Activated naive CD4-positive, alpha-beta T cell treated with anti-CD3 and anti-CD28 coated beads for 36 hours (primary cell): Measurements from ENCODE around the gene GSTO2. TPM values are rescaled to one million over a fixed set of nuclear protein-coding genes. Genes with fewer than 3 reads are reported as not detected.
A peak's percentile ranks its signal among the peaks of the same experiment; 100 is the strongest.

ENCODE experiments used
- CTCF ChIA-PET: fragments of 350-600 bp; sonication (Branson Sonifier 250); formaldehyde crosslinking; loops from one replicate; lab custom pipeline; 2021; ENCODE audit warnings: antibody characterized with exemption; lab: Charles Lee
- DNase-seq: peaks from one replicate; pipeline ENCODE4 v3.0.0-alpha.2; 2020
- H3K27ac Mint-ChIP-seq: one replicate; pipeline ENCODE4 v1.8.0; 2021; ENCODE audit warnings: mild to moderate bottlenecking, mixed read lengths
- H3K27me3 Mint-ChIP-seq: one replicate; pipeline ENCODE4 v1.8.0; 2021; ENCODE audit warnings: low read depth, mixed read lengths
- H3K36me3 Mint-ChIP-seq: one replicate; pipeline ENCODE4 v1.8.0; 2021; ENCODE audit warnings: low read depth, mixed read lengths
- H3K4me1 Mint-ChIP-seq: one replicate; pipeline ENCODE4 v1.8.0; 2021; ENCODE audit warnings: low read depth, mixed read lengths
- H3K4me3 Mint-ChIP-seq: one replicate; pipeline ENCODE4 v1.8.0; 2021; ENCODE audit warnings: mild to moderate bottlenecking, moderate library complexity, mixed read lengths
- H3K9me3 Mint-ChIP-seq: one replicate; pipeline ENCODE4 v1.8.0; 2021; ENCODE audit warnings: mixed read lengths
- intact Hi-C: fragments of 100-400 bp; cut with micrococcal nuclease; formaldehyde crosslinking; loops from one replicate; pipeline ENCODE4 v1.15.1; 2023
- microRNA-seq: library from miRNA; unstranded; fragments of <30 nt; microRNA quantifications from one replicate; pipeline ENCODE4 v1.2.0, GENCODE V29; 2022; ENCODE audit warnings: borderline microRNAs expressed, borderline replicate concordance
- total RNA-seq, 2 experiments: library from RNA; stranded (reverse); gene quantifications; one replicate each; pipeline ENCODE4 v1.2.3, GENCODE V29; 2021

GSTO2 gene
- total RNA-seq, 2 experiments from 2014 or later = 3.0 to 3.6 TPM

DNA sequence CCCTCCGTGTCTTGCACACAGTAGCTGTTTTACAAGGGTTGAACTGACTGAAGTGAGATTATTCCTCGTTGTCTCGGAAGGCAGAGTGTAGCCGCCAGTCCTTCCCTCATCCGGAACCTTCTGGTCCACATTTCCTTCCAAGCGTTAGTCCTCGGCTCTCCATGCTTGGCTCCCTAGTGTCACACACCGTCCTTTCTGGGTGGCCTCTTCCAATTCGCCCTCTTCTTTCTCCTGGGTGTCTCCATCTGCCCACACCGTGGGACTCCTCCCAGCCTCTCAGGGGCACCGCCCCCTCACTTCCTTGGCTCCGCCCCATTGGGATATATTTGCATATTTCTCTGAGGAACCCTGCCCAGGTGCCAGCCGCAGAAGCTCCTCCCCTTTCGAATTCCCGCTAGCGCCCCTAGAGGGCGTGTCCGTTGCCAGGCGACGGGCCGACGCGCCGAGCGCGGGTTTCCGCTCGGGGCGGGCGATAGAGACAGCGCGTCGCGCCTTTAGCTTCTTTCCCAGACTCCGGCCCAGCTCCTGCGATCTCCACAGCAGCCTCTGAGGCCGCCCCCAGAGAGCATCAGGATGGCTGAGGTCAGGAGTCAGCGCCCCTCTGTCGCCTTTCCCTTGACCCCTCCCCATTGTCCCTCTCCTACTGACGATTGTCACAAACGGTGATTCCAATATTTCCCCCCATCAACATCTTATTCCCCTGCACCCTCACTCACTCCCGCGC lies 84.5 kb downstream of the GSTO2 start, which contains the start of gene CFAP58:
CFAP58 (plus strand) TSS at position 509 of the 724 bp plus-strand sequence; CDS start at position 574, 65 bp downstream.
- intact Hi-C loops = loop anchor here (1.0 to 5.0 kb wide), 4 partner anchors 84 to 436 kb away; partner anchors contain the start of genes GSTO2, SFR1 and STN1
- no peaks in the 10 kb centered on the region for H3K4me1 Mint-ChIP-seq
- H3K4me3 Mint-ChIP-seq = peak within 1 kb of the TSS; percentile 5
- H3K36me3 Mint-ChIP-seq = no peaks in the 10 kb centered on the region
- H3K27ac Mint-ChIP-seq = peak within 1 kb of the TSS; percentile 8
- peak; percentile 94 for DNase-seq
- CTCF ChIA-PET = interaction anchor here (0.7 to 3.1 kb wide), 19 partner anchors 10 to 266 kb away, joined by 3 to 27 read pairs (median 4); no protein-coding TSS in a partner anchor
- H3K27me3 Mint-ChIP-seq = no peaks in the 10 kb centered on the region
- H3K9me3 Mint-ChIP-seq = no peaks in the 10 kb centered on the region

Small RNA genes lying within 50 kb of the gene (microRNA-seq; reads per million reads assigned to microRNA genes)
- gene MIR4482 = not detected

Other genes with a start within 250 kb of the GSTO2 start
- not detected for gene COL17A1, start 183.3 kb upstream of the GSTO2 start, total RNA-seq
- gene SFR1, start 147.0 kb upstream of the GSTO2 start, total RNA-seq = 10 to 100 TPM; 17.0 to 18.5 TPM
- not detected for gene CFAP43, start 36.8 kb upstream of the GSTO2 start, total RNA-seq
- gene GSTO1, start 14.3 kb upstream of the GSTO2 start, total RNA-seq = 100 to 1,000 TPM; 197 to 201 TPM
- 10 to 100 TPM; 24.5 to 25.3 TPM for gene ITPRIP, start 69.3 kb downstream of the GSTO2 start, total RNA-seq
- under 1 TPM; 0.59 to 0.86 TPM for gene CFAP58, start 84.6 kb downstream of the GSTO2 start, total RNA-seq